ENCODE data around the gene MLST8. TPM values are rescaled to one million over a fixed set of nuclear protein-coding genes. Genes with fewer than 3 reads are reported as not detected.

The MLST8 gene
- total RNA-seq, 1 experiment from 2014 or later: 58.7 TPM

- Histone ChIP-seq H3K27me3 (ENCODE audit: insufficient read depth, low read length) (no peaks in the 10 kb centered on the region), H3K36me3 (ENCODE audit: control insufficient read depth in 1 of 2, insufficient read depth in 2 of 2, low read length in 2 of 2) (peaks cover 8 to 40% of the 10 kb centered on the region in 2 experiments; a peak in 2 of 4 replicates), H3K4me2 (ENCODE audit: low read length) (no peak overlapping the region), H3K4me3 (replicated peaks in 1 of 2; ENCODE audit: low read depth in 1 of 2, low read length in 2 of 2) (no peak overlapping the region), H3K4me1 (ENCODE audit: control insufficient read depth in 1 of 2, insufficient read depth in 2 of 2, low read length in 2 of 2) (no peaks in the 10 kb centered on the region), H3K9me3 (ENCODE audit: control insufficient read depth in 1 of 2, insufficient read depth in 1 of 2, low read depth in 1 of 2, low read length in 2 of 2) (no peaks in the 10 kb centered on the region), H3K27ac (ENCODE audit: low read depth, low read length) (no peak overlapping the region), H3K9me2 (ENCODE audit: insufficient read depth) (no peaks in the 10 kb centered on the region), H3K79me2 (ENCODE audit: insufficient read depth, low read length) (peaks cover 3% of the 10 kb centered on the region; the same call in 1 of the 2 replicates), H3K9ac (ENCODE audit: low read length) (no peak overlapping the region), H4K20me1 (ENCODE audit: insufficient read depth) (no peaks in the 10 kb centered on the region), H2AFZ (ENCODE audit: low read depth, low read length, poor library complexity, severe bottlenecking) (no peak overlapping the region)
- TF ChIP-seq FOSL1 (IDR thresholded peaks at IDR 0.05; ENCODE audit: low read depth): no peak
- TF ChIP-seq POLR2A (IDR thresholded peaks at IDR 0.05; ENCODE audit: borderline replicate concordance, extremely low read depth, insufficient read depth, insufficient read length): no peak
- no peak for TF ChIP-seq CEBPB (IDR thresholded peaks at IDR 0.05; ENCODE audit: low read depth)
- TF ChIP-seq ATF3 (IDR thresholded peaks at IDR 0.05): no peak
- TF ChIP-seq TCF7L2 (IDR thresholded peaks at IDR 0.05; ENCODE audit: borderline replicate concordance, extremely low read depth, insufficient read depth, insufficient read length): no peak
- no peak for TF ChIP-seq EZH2phosphoT487 (IDR thresholded peaks at IDR 0.05; ENCODE audit: borderline replicate concordance)
- TF ChIP-seq, protein P1, sequence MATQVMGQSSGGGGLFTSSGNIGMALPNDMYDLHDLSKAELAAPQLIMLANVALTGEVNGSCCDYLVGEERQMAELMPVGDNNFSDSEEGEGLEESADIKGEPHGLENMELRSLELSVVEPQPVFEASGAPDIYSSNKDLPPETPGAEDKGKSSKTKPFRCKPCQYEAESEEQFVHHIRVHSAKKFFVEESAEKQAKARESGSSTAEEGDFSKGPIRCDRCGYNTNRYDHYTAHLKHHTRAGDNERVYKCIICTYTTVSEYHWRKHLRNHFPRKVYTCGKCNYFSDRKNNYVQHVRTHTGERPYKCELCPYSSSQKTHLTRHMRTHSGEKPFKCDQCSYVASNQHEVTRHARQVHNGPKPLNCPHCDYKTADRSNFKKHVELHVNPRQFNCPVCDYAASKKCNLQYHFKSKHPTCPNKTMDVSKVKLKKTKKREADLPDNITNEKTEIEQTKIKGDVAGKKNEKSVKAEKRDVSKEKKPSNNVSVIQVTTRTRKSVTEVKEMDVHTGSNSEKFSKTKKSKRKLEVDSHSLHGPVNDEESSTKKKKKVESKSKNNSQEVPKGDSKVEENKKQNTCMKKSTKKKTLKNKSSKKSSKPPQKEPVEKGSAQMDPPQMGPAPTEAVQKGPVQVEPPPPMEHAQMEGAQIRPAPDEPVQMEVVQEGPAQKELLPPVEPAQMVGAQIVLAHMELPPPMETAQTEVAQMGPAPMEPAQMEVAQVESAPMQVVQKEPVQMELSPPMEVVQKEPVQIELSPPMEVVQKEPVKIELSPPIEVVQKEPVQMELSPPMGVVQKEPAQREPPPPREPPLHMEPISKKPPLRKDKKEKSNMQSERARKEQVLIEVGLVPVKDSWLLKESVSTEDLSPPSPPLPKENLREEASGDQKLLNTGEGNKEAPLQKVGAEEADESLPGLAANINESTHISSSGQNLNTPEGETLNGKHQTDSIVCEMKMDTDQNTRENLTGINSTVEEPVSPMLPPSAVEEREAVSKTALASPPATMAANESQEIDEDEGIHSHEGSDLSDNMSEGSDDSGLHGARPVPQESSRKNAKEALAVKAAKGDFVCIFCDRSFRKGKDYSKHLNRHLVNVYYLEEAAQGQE (IDR thresholded peaks at IDR 0.05; ENCODE audit: low read depth): no peak
- no peak for TF ChIP-seq JUND (IDR thresholded peaks at IDR 0.05)
- CTCF ChIA-PET: no interaction called here
- no peak for ATAC-seq
- intact Hi-C loops (cut with micrococcal nuclease): no loop called here
- RAD21 ChIA-PET (ENCODE audit: low non-redundant PET in 1 of 2, low total read pairs in 2 of 2, uncharacterized antibody in 2 of 2, unreplicated experiment in 2 of 2): no interaction called here
- no TSS peak for BruUV-seq (replicated peaks)
- no peak for DNase-seq (ENCODE audit: low read depth, low spot score)
- POLR2A ChIA-PET: interaction anchor here (0.7 to 1.4 kb wide), 2 partner anchors 17 to 86 kb away, joined by 4 to 10 read pairs; partner anchors contain the start of gene TRAF7
Observed at GRCh38 chr16:2172688-2173335, 32.4 kb upstream of the MLST8 start.
